CD4-positive, alpha-beta T cell treated with Interferon gamma for 1 hour (primary cell): ENCODE results near the gene PIK3C2G.
"Not testable (repeated sequence)": the region's sequence is repeated elsewhere in the genome, so short reads cannot be mapped to it uniquely, and the experiment has no call there.

ENCODE experiments used
- DNase-seq: peaks from one replicate; pipeline ENCODE4 v3.0.0-alpha.2; 2020

The PIK3C2G gene

GRCh38 chr12:18652596-18652995, 391.3 kb downstream of the PIK3C2G start:
- no peak for DNase-seq

DNA sequence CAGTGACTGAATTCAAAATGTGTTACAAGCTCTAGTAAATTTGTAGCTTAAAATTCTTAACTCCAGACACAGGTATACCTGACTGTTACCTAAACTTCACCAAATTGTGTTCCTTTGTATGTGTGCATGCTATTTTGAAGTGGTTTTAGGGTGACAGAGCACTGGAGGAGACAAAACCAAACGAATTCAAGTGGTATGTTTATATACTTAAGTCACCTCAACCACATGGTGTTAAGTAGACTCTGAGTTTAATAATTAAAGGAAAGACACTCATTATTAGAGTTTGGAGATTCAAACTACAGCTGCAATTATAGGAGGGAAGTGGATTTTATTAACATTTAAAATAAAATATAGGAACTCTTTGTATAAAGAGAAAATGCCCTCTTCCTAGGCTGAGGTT, 392.1 kb downstream of the PIK3C2G start:
- DNase-seq = no peak

GRCh38 chr12:18655351-18655750, 394.0 kb downstream of the PIK3C2G start:
- DNase-seq = no peak

GRCh38 chr12:18658179-18658578, 396.9 kb downstream of the PIK3C2G start:
- DNase-seq = no peak

GRCh38 chr12:18658829-18659228, 397.5 kb downstream of the PIK3C2G start:
- no peak for DNase-seq

GRCh38 chr12:18676141-18676540, 414.8 kb downstream of the PIK3C2G start:
- no peak for DNase-seq

- no peak for DNase-seq
These were observed 415.8 kb downstream of the PIK3C2G start for GRCh38 chr12:18676996-18677588.

DNA sequence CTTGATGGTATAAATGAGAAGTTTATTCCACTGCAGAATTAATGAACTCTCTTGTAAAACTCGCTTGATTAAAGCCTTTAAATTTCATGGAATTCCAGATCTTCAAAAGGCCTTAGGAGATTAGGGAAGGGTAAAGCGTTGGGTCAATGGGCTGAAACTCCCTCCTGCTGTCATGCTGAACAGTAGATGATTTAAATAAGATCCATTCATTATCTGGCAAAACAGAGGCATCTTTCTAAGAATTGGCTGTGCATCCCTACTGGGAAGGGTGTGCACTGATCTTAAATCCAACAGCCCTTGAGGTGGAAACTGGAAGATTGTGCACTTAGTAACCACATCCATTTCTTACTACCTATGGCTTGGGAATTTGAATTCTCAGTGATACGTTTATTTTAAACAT, 420.5 kb downstream of the PIK3C2G start:
- DNase-seq = no peak

GRCh38 chr12:18683327-18684013, 422.2 kb downstream of the PIK3C2G start:
- no peak for DNase-seq

GRCh38 chr12:18684430-18684829, 423.1 kb downstream of the PIK3C2G start:
- DNase-seq = no peak

DNA sequence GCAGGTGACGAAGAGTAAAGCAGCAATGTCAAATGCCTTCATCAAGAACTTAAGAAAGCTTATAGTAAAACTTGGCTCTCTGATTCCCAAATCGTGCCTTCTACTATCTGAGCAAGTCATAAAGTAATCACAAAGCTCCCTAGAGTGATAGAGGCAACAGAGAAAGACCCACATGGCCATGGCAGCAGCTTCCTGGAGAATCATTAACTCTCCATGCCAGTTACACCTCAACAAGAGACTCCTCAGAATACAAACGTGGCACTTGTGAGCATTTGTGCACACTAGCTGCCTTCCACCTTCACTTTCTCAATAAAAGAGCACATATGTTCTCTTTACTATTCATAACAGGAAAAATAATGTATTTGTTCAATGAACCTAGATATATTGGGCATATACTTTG, 428.5 kb downstream of the PIK3C2G start:
- no peak for DNase-seq

- no peak for DNase-seq
These were observed 429.3 kb downstream of the PIK3C2G start for GRCh38 chr12:18690653-18691052.

DNA sequence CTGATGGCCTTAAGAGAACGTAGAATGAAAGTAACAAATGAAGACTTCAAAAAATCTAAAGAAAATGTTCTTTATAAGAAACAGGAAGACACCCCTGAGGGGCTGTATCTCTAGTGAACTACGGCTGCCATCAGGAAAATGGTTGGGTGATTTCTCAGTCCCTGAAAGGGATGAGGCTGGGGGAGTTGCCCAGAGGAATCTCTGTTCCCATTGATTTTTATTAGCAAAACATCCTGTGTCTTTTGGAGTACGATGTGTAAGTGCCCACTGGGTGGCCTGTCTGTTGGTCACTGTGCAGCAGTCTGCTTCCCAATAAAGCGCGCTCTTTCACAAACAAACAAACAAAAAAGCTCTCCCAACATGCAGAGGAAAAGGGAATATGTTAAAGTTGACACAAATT, 432.7 kb downstream of the PIK3C2G start:
- not testable (repeated sequence) for DNase-seq

DNA sequence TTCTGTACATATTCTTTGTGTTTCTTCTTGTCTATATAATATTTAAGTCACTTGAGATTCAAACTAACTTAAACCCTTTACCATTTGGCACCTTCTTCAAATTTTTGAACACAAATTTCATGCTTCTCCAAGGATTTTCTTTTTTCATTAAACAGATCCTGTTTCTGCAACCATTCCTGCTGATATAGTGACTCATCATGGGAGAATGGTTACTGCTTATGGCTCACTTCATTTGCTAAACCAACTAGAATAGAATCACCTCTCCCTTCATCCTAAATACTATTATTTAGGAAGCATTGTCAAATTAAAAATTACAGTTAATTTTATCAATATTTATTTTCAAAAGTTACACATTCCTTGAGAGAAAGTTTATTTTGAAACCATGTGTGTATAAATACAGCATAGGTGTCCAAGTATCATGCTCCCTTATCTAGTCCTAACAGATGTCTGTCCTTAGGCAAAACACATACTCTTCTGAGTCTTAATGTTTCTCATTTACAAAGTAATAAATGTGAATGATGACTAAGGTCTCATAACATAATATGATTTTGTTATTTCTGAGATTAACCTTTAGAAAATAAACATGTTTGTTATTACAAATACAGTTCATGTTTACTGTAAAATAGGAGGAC, 435.8 kb downstream of the PIK3C2G start:
- DNase-seq = no peak
